Stimulated activated CD8-positive, alpha-beta memory T cell treated with anti-CD3 and anti-CD28 coated beads, Interleukin-4, amount 100 ng/mL, for 1 hour (primary cell): ENCODE results near the gene L3MBTL4.

Experiments
- DNase-seq, 2 donors: peaks; one replicate each; pipeline ENCODE4 v3.0.0-alpha.2; 2020; ENCODE audit warnings: low read depth in 2 of 2, low spot score in 1 of 2

Gene L3MBTL4

DNA sequence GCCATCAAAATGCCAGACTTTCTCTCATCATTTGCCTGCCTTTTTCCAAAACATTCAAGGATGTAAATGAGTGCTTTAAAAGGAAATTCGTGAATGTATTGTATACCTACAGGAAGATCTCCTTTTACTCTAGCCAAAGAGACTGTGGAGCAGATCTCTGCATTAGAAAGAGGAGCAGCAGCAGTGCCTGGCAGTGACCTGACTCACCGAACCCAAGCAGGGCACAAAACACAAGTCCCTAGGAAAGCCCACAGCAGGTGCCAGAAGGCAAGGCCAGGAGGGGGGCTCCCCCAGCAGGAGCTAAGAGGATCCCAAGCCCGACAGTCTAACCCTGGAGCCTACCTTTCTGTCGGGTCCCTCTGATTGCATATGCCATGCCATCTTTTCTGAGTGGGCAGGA lies 47.9 kb downstream of the L3MBTL4 start:
- no peak for DNase-seq

DNA sequence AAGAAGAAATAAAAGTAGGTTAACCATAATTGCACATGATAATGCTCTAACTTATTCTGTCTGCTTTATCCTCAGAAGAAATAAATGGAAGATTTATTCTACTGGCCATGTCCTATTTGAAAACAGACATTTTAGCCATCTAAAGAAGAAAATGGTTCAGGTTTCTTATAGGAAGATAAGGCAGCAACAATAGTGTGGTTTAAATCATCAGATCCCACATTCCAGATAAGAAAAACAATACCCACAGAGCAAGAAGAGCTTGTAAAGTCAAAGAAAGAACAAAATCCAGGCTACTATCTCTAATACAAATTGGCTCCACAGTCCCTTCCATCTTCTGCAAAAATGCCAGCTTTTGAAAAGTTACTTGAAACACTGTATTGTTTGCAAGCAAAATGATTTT lies 49.3 kb downstream of the L3MBTL4 start:
- DNase-seq: no peak

DNA sequence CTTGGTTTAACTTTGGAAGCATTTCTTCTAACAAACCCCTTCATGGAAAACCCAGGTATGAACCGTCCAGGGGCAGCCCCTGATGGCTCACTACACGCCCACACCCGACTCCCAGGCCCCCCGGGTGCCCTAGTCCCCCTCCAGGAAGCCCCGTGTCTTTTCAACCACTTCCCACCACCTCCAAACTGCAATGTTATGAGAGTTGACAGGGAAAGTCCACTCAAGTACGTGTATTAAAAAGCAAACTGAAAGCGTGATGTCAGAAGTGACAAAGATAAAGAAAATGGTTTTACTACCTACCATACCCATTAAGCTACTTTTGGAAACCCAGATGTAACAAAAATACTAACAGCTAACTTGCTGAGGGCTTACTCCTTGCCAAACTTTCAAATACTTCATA lies 51.5 kb downstream of the L3MBTL4 start:
- no peak for DNase-seq

DNA sequence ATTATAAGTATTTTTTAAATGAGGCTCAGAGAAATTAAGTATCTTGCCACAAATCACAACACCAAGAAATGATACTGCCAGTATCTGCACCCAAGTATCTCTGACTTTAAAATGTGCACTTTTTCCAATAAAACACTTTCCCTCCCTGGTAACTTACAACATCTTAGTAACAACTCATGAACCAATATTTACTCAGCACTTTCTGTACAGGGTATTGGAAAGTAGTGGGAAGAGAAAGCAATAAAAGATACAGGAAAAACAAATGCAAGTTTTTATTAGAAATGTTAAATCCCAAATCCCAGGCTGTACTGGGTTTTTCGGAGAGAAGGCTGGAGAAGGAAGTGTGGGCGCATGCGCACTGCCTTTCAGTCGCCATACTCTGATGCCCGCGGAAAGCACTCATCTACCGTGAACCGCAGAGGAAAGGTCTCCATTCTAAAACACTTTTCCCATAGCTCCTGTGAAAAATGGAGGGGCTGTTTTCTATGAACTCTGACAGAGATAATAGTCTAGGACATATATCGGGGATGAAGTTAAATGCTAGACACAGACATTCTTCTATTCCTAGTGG lies 52.1 kb downstream of the L3MBTL4 start:
- DNase-seq: no peak

DNA sequence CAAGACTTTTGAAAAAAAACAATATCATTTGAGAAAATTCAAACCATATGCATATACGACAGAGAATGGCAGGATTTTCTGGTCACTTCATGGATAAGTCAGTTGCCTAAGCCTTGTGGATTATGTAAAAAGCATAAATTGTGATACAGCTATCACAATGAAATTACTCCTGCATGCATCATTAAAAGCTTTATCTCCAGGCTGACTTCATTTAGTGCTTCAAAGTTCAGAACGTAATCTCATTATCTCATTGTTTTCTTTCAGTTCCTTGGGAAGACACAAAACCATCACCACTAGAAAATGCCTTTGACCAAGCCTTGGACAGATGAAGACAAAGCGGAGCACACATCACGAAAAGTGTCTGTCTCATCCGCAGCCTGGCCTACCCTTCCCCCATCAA lies 57.0 kb downstream of the L3MBTL4 start:
- no peak for DNase-seq

DNA sequence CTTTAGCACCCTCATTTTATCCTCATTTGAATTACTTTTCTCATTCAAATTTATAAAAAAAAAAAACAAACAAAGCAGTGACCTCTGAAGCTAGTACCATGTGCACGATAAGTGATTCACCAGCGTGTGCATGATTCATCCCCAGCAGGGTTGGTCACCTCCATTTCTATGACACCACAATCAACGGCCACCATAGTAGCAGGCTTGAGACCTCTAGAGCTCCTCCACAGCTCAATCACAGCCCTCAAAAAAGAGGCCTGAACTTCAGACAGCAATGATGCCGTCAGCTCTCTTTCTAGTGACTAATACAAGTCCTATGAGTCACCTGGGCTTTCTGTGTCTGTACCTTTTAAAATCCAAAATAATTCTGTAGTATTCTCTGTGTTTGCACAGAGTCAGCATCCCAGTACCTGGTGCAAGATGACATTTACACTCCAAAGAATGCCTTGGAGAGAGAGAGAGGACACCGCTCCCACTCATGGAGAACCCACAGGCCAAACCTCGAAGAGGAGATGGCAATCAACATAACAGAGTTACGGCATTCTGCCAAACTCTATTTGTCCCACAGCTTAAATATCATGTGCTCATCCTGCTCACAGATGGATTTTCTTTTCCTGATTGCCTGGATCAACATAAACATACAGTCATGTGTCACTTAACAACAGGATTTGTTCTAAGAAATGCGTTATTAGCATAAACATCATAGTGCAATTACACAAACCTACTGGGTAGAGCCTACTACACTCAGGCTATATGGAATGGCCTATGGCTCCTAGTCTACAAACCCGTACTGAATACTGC lies 58.7 kb downstream of the L3MBTL4 start:
- no peak for DNase-seq

DNA sequence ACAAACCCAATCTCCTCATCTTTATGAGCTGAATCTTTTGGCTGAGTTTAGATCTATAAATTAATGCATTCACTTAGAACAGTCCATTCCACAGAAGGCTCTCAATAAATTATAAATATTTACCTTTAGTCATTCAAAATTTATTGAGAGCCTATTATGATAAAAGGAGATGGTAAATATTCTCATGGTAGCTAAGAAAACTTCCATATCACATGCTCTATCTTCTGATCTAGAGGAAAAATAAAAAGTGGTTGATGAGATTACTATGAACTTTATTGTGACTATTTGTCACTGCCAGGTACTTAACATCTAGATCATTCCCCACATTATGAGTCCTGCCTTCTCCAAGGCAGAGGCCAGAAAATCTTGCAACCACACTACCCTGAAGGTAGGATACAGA lies 62.4 kb downstream of the L3MBTL4 start:
- DNase-seq: no peak

DNA sequence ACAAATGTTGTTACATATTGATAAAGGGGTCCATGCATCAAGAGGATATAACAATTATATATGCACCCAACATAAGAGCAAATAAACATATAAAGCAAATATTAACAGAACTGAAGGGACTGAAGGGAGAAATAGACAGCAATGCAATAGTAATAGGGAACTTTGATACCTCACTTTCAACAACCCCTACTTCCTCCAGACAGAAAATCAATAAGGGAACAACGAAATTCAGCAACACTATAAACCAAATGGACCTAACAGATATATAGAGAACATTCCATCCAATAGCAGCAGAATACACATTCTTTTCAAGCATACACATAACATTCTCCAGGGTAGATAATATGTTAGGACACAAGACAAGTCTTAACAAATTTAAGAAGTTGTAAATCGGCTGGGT lies 71.7 kb downstream of the L3MBTL4 start:
- DNase-seq: no peak

DNA sequence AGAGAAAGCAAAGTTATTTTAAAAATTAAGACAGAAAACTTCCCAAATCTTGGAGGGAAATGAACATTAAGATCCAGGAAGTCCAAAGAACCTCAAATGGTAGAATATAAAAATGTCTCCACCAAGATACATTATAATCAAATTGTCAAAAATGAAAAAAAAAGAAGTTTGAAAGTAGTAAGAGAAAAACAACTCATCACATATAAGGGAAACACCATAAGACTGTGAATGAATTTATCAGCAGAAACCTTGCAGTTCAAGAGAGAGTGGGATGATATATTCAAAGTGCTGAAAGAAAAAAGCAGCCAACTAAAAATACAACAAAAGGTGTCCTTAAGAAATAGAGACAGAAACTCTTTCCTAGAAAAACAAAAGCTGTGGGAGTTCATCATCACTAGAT lies 73.0 kb downstream of the L3MBTL4 start:
- DNase-seq: no peak

DNA sequence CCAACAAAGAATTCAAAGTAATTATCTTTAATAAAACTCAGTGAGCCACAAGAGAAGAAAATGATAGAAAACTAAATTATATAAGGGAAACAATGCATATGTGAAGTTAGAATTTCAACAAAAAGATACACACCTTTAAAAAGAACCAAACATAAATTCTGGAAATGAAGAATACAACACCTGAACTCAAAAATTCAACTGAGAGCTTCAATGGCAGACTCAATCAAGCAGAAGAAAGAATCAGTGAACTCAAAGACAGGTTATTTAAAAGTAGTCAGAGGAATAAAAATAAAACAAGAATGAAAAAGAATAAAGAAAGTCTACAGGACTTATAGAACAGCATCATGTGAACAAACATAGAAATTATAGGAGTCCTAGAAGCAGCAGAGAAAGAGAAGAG lies 73.4 kb downstream of the L3MBTL4 start:
- no peak for DNase-seq

DNA sequence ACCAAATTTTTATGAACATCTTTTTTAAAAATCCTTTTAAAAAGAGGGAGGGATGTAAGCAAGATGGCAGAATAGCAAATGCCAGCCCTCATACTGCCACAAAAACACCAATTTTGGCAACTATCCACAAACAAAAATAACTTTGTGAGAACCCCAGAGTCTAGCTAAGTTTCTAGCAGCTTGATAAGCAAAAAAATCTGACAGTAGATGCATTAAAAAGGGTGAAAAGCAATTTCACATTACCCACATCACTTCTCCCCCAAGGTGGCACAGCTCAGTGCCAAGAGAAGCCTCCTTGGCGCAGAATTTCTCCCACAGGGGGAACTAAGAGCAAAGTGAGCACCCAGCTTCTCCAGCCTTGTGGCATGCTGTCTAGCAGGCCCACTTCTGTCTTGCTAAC lies 74.6 kb downstream of the L3MBTL4 start:
- no peak for DNase-seq

DNA sequence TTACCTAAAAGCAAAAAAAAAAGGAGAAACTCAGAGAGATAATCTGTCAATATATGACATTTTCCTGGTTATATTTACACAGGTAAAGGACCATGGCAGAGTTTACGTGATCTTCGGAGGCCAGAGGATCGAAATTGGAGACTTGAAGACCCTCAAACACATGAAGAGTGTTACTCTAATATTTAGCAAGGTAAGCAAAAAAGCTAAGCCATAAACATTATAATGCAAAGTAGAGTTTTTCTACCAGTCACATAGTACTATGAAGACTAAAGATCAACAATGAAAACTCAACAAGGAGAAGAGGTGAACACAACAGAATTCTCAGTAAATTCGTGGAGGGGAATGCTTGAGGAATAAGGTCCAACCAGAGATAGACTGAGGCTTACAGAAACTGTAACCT lies 78.5 kb downstream of the L3MBTL4 start:
- no peak for DNase-seq

DNA sequence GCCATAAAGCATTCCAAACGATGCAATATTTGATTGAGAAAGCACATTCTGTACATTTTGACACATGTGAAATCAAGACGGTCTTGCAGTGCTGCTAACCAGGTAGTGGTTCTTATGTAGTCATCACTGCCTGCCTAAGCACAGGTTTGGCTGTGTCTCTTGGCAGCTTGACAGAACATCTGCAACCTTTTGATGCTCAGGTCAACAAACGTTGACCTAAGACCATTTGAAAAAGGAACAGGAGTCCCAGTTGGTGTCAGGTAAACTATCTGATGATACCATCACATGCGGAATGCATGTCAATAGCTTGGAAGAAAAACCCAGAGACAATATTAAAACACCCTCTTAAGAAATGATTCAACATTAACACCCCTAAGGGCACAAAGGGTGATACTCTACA lies 80.7 kb downstream of the L3MBTL4 start:
- no peak for DNase-seq

DNA sequence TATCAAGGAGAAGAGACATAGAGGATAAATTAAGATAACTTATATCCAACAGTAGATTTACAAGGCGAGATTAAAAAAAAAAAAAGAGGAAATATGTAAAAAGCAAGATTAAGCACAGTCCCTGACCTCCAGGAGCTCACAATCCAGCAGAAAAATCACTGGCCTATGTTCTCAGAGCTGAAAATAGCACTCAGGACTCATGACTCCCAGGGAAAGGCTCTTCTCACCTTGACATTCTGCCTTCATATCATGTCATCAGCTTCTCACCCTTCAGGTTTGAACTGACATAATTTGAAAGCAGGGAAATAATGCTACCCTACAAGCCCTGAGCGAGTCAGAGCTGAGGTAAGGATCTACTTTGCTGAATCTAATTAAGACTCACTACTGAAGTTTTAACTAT lies 82.8 kb downstream of the L3MBTL4 start:
- no peak for DNase-seq

DNA sequence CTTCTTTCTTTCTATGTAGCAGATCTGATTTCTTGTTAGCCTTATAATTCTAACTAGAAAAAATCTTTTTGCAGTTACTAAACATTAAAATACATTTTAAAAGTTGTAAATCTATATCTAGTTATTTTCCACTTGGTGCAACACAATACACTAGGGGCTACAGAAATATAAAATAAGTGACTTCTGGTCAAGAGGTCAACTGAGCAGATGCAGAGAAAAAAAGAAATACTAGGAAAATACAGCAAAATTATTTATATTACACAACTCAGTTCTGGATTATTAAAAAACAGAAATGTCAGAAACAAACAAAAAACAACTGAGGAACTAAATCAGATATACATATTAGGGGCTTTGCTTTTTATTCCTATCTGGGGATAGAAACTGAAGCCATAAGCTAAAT lies 83.9 kb downstream of the L3MBTL4 start:
- no peak for DNase-seq

DNA sequence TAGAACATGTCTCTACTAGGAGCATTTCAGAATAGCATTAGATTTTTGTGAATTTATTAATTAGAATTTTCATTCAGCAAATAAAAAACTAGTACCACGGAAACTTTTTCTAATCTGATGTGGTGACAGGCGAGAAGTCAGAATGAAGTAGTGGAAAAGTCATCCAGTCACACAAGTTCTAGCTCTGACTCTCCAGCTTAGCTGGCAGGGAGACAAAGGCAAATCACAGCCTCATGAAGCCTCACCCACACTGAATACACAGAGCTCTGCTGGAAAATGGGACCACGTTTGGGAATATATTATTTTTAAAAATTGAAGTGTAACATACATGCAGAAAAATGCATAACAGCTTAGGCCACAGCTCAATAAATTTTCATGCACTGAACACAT lies 86.1 kb downstream of the L3MBTL4 start:
- DNase-seq: no peak

DNA sequence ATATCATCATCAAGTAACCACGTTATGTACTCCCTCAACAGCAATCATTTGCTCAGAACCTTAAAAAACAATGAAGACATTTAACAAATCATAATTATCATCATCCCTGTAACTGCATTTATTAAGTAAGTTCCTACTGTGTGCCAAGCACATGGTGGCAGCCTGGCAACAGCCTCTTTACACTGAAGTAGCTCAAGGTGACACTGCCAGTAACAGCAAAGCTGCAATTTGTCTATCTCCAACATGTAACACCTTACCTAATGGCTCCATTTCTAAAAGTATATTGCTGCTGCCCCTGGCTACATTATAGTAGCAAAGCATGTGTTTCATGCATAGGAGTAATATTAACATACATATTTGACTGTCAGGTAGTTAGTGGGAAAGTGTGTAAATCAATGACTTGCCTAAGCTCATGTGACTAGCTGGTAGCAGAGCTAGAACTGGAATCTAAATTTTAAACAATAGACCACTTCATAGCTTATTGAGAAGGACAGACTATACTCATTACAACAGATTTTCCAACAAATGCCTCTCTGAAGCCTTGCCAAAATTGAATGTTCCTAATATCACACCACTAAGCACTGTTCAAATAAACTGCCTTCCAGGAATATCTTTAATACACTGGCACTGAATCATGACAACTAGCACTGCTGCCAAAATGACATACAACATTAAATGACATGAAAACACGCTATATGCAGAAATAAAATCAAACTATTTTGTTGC lies 86.7 kb downstream of the L3MBTL4 start:
- DNase-seq: no peak

DNA sequence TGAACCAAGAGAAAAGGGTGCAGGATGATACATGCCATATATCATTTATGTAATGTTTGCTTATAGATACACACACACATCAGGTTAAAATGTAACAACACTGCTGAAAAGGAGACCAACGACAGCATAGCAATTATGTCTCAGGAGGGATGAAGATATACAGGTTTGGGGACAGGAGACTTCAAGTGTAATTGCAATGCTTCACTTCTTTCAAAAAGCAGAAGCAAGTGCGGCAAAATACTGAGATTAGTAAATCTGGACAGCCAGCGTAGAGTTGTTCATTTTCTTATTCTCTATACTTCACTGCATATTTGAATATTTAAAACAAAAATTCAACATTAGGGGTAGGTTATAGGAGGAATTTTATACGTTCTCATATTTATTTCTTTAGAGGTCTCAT lies 87.2 kb downstream of the L3MBTL4 start:
- DNase-seq: no peak

DNA sequence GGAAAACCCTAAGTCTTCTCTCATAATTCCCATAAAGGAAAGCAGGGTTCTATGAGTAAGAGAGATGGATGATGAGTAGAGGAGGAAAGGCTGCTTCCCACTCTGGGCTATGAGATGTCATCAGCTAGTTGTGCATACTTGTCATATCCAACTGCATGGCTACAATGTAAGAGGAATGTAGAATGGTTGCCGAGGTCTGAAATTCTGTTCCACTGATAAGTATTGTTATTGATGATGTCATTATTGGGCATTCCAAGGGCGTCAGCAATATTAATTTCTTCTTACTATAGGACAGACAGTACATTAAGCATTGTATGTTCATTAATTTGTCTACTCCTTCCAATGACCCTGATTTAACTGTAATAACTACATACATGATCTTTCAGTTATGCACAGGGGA lies 88.1 kb downstream of the L3MBTL4 start:
- no peak for DNase-seq

DNA sequence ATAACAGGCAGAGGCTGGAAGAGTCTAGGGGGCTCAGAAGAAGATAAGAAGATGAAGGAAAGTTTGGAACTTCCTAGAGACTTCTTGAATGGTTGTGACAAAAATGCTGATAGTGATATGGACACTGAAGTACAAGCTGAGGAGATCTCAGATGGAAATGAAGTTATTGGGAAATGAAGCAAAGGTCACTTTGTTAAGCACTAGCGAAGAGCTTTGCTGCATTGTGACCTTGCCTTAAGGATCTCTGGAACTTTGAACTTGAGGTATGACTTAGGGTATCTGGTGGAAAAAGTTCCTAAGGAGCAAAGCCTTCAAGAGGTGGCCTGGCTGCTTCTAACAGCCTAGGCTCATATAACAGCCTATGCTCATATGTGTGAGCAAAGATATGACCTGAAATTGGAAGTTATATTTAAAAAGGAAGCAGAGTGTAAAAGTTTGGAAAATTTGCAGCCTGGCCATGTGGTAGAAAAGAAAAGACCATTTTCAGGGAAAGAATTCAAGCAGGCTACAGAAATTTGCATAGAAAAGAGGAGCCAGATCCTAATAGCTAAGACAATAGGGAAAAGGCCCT lies 91.3 kb downstream of the L3MBTL4 start:
- no peak for DNase-seq

DNA sequence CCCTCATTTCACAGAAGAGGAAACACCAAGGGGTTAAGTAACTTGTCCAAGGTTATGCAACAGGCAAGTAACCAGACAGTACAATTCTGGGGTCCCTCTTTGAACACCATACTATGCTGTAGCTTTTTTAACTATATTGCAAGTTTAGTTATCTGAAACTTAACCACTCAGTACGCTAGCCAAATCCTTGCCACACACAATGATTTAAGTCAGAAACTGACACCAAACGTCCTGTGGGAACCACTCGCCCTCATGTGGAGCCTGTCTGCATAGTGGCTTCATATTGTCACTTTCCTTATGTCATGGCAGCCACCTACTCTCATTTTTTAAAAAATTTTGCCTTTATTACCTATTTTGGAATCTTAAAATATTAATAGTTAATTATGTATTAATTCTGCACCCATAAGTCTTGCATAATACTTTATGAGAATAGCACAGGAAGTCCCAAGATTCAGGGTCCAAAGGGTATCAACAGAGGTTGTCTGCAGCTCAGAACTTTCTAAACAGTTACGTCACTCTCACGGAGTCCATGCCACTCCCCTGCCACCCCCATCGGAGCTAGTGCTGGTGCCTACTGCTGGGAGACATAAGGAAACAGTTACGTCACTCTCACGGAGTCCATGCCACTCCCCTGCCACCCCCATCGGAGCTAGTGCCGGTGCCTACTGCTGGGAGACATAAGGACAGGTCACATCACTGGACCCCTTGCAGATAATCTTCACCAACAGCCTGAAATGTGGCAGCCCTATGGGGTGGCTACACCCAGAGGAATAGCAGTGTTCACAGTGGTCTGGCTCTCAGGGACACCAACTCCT lies 99.0 kb downstream of the L3MBTL4 start:
- DNase-seq: no peak
